Body of pancreas (tissue), 4 donors: ENCODE measurements around the gene TOMM6. TPM values are rescaled to one million over a fixed set of nuclear protein-coding genes. Genes with fewer than 3 reads are reported as not detected.

Experiments used
- ATAC-seq: fragments of 150-250 bp; one replicate; pipeline ENCODE4 v1.9.1; 2016
- DNase-seq, 4 donors: peaks; one replicate each; pipeline ENCODE4 v3.0.0-alpha.2; 2019
- H3K27ac ChIP-seq, 4 donors: fragments of 200-600 bp; sonication (generic); 1 replicate in 3 of 4; 2 replicates in 1 of 4; pipeline versions ENCODE4 v1.5.1 to v1.6.1; 2016 to 2019; ENCODE audit warnings: mild to moderate bottlenecking in 1 of 4, mixed read lengths in 1 of 4, moderate library complexity in 1 of 4
- H3K27me3 ChIP-seq, 2 donors: fragments of 200-600 bp; sonication (generic); one replicate each; pipeline ENCODE4 v1.6.0; 2016; ENCODE audit warnings: mild to moderate bottlenecking in 1 of 2
- H3K36me3 ChIP-seq, 2 donors: fragments of 200-600 bp; sonication (generic); replicated peaks in 1 of 2; 2 replicates each; pipeline ENCODE4 v1.5.1; 2016; ENCODE audit warnings: low read depth in 2 of 2; ENCODE audit not compliant: insufficient read depth in 1 of 2
- H3K4me1 ChIP-seq: fragments of 200-600 bp; sonication (generic); one replicate; pipeline ENCODE4 v1.6.0; 2016
- H3K4me3 ChIP-seq, 2 donors: fragments of 200-600 bp; sonication (generic); 1 replicate in 1 of 2; 2 replicates in 1 of 2; pipeline ENCODE4 v1.5.1; 2016 to 2019
- H3K9me3 ChIP-seq, 3 donors: fragments of 200-600 bp; sonication (generic); 1 replicate in 2 of 3; 2 replicates in 1 of 3; pipeline ENCODE4 v1.5.1; 2016
- POLR2A ChIP-seq, 3 donors: fragments of 450-650 bp; IDR thresholded peaks; one replicate each; pipeline ENCODE4 v1.6.1; 2016; ENCODE audit warnings: antibody characterized with exemption in 3 of 3, mild to moderate bottlenecking in 2 of 3
- WGBS, 2 donors: methylation state at CpG; one replicate each; pipeline ENCODE4 v1.1.5; 2017; 5-methylcytosine and 5-hydroxymethylcytosine counted together
- intact Hi-C: fragments of 100-400 bp; cut with DNase I; formaldehyde crosslinking; loops from one replicate; pipeline ENCODE4 v1.15.1; 2023
- total RNA-seq, 2 donors: library from RNA; depleted of rRNA; stranded (reverse); fragments of >200 nt; gene quantifications; one replicate each; pipeline ENCODE4 v1.1.0, GENCODE V29; 2016
- TF ChIP-seq, protein P1 (sequence below), 7 experiments: fragments of 450-650 bp in 4 of 7; fragments of 200-600 bp in 3 of 7; sonication (generic) in 3 of 7; IDR thresholded peaks; one replicate each; pipeline ENCODE4 v1.5.1; 2016 to 2019; ENCODE audit warnings: antibody characterized with exemption in 7 of 7

The TOMM6 gene
- total RNA-seq, 2 donors from 2014 or later = 83.5 to 127 TPM

DNA sequence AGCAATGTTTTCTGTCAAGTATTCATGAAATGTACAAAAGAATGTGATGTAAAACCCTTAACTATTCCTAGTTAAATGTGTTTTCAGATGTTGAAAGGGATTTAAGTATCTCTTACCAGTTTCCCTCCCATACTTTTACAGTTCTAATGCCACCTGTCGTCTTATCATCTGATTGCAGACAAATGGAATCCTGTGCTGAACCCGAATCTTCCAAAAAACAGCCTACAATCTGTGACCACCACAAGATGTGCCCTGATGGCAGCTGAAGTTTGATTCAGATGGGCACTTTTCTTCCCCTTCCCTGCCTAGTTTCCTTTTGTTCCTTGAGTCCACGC, 1.9 kb downstream of the TOMM6 start:
- H3K4me3 ChIP-seq = no peak overlapping the region
- ATAC-seq (no peak), DNase-seq (no peak)
- H3K4me1 ChIP-seq = peaks cover 33% of the 10 kb centered on the region
- no peaks in the 10 kb centered on the region for H3K9me3 ChIP-seq
- WGBS, 2 donors = 53 to 69% methylated on average over 3 of the region's 3 CpGs
- H3K36me3 ChIP-seq = peaks cover 0 to 6% of the 10 kb centered on the region in 2 donors
- intact Hi-C loops = no loop called here
- H3K27me3 ChIP-seq = no peaks in the 10 kb centered on the region
- H3K27ac ChIP-seq = no peak overlapping the region
- TF ChIP-seq, protein P1, sequence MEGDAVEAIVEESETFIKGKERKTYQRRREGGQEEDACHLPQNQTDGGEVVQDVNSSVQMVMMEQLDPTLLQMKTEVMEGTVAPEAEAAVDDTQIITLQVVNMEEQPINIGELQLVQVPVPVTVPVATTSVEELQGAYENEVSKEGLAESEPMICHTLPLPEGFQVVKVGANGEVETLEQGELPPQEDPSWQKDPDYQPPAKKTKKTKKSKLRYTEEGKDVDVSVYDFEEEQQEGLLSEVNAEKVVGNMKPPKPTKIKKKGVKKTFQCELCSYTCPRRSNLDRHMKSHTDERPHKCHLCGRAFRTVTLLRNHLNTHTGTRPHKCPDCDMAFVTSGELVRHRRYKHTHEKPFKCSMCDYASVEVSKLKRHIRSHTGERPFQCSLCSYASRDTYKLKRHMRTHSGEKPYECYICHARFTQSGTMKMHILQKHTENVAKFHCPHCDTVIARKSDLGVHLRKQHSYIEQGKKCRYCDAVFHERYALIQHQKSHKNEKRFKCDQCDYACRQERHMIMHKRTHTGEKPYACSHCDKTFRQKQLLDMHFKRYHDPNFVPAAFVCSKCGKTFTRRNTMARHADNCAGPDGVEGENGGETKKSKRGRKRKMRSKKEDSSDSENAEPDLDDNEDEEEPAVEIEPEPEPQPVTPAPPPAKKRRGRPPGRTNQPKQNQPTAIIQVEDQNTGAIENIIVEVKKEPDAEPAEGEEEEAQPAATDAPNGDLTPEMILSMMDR (IDR thresholded peaks at IDR 0.05) = no peak
- no peak for TF ChIP-seq POLR2A (IDR thresholded peaks at IDR 0.05)

DNA sequence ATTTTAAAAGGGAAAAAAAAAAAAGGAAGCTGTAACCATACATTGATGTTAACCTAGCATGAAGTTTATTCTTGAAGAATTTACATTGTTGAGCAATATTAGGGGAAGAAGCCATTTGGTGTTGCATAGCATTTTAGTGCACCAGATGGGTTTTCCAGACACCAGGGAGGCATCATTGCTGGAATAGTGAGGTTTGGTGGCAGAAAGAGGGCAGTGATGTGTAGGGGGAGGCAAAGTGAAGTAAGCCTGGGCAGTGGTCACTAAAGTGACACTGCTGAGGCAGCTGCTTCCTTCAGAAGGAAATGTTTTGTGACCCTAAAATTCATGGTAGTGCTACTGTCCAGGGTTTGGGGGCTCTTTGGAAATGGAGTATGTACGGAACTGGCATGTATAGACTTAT, 2.6 kb downstream of the TOMM6 start:
- 79 to 96% methylated on average over 1 of the region's 1 CpG for WGBS, 2 donors
- Histone ChIP-seq H3K27me3 (no peaks in the 10 kb centered on the region), H3K4me3 (no peak overlapping the region), H3K9me3 (no peaks in the 10 kb centered on the region), H3K27ac (no peak overlapping the region), H3K4me1 (peaks cover 26% of the 10 kb centered on the region), H3K36me3 (peaks cover 0 to 6% of the 10 kb centered on the region in 2 donors)
- DNase-seq (no peak), ATAC-seq (no peak)
- intact Hi-C loops = loop anchor here (5.0 kb wide), 1 partner anchor 252 kb away; no protein-coding TSS in a partner anchor
- no peak for TF ChIP-seq POLR2A (IDR thresholded peaks at IDR 0.05)
- TF ChIP-seq, protein P1 (IDR thresholded peaks at IDR 0.05) = no peak

DNA sequence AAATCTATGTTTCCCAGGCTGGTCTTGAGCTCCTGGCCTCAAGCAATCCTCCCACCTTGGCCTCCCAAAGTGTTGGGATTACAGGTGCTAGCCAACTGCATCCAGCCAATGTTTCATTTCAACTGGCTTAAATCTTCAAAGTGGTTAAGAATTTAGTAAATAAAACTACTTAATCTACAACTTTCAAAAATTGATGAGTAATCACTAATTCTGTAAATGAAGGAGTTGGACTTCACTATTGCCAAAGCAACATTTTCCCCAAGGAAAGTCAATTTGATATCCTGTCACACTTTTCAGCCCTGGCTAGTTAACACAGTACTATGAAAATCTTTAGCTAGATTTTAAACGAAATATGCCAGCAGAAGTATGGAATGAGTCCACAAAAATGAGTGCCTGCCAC, 3.8 kb downstream of the TOMM6 start:
- H3K9me3 ChIP-seq = no peaks in the 10 kb centered on the region
- H3K27ac ChIP-seq = no peak overlapping the region
- no peak for DNase-seq
- peaks cover 13% of the 10 kb centered on the region for H3K4me1 ChIP-seq
- 45 to 48% methylated on average over 1 of the region's 1 CpG for WGBS, 2 donors
- no peak for ATAC-seq
- no peak overlapping the region for H3K4me3 ChIP-seq
- H3K27me3 ChIP-seq = no peaks in the 10 kb centered on the region
- H3K36me3 ChIP-seq = peaks cover 0 to 6% of the 10 kb centered on the region in 2 donors
- intact Hi-C loops = loop anchor here (5.0 kb wide), 1 partner anchor 251 kb away; no protein-coding TSS in a partner anchor
- TF ChIP-seq, protein P1 (IDR thresholded peaks at IDR 0.05) = no peak
- no peak for TF ChIP-seq POLR2A (IDR thresholded peaks at IDR 0.05)

DNA sequence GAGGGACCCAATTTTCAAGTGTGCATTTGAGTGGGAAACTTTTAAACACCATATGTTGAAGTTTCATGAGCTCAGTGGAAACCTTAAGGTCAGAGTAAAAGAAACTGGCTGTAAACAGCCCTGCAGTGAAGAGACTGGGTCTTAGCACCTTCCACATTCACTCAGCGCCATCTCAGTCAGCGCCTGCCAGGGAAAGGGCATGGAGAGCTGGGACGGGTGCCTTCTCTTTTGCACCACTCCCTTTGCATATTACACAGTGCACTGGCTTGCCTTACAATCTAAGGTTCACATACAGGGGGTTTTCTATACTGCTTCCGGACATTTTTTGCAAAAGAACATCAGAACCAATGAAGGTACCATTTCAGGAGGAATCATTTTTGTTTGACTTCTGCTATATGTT, 4.5 kb downstream of the TOMM6 start:
- Histone ChIP-seq H3K27ac (no peak overlapping the region), H3K9me3 (no peaks in the 10 kb centered on the region), H3K27me3 (no peaks in the 10 kb centered on the region), H3K4me3 (no peak overlapping the region), H3K4me1 (peaks cover 13% of the 10 kb centered on the region), H3K36me3 (peaks cover 0 to 6% of the 10 kb centered on the region in 2 donors)
- ATAC-seq (no peak), DNase-seq (no peak)
- TF ChIP-seq POLR2A (IDR thresholded peaks at IDR 0.05) = no peak
- TF ChIP-seq, protein P1 (IDR thresholded peaks at IDR 0.05) = no peak
- intact Hi-C loops = loop anchor here (5.0 kb wide), 1 partner anchor 250 kb away; no protein-coding TSS in a partner anchor
- 86 to 93% methylated on average over 4 of the region's 4 CpGs for whole genome bisulfite sequencing, 2 donors

DNA sequence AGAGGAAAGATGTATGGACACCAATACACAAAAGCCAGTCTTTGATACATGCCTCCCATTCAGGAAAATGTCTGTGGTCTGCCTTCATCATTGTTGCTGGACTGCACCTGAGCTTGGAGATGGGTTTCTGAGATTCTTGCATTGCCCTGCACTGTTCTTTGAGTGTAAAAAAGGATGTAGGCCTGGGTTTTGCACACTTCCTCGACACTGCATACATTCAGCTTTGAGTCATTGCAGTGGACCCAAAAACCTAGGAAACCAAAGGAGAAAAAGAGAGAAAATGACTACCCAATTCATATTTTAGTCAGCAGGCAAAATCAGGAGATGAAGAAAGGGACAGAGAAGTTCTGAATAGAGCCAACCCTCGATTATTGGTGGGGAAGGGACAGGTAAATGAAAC, 9.0 kb downstream of the TOMM6 start:
- no peaks in the 10 kb centered on the region for H3K9me3 ChIP-seq
- no peak overlapping the region for H3K4me3 ChIP-seq
- DNase-seq (no peak), ATAC-seq (no peak)
- 73 to 79% methylated on average over 2 of the region's 2 CpGs for WGBS, 2 donors
- H3K4me1 ChIP-seq = no peaks in the 10 kb centered on the region
- H3K27me3 ChIP-seq = no peaks in the 10 kb centered on the region
- intact Hi-C loops = no loop called here
- peaks cover 0 to 2% of the 10 kb centered on the region in 2 donors for H3K36me3 ChIP-seq
- H3K27ac ChIP-seq = no peak overlapping the region
- TF ChIP-seq, protein P1 (IDR thresholded peaks at IDR 0.05) = no peak
- TF ChIP-seq POLR2A (IDR thresholded peaks at IDR 0.05) = no peak
